ENCODE measurements around the gene FBXL12. TPM values are rescaled to one million over a fixed set of nuclear protein-coding genes. Genes with fewer than 3 reads are reported as not detected.

The FBXL12 gene
- total and polyA plus RNA-seq, 2 experiments from 2014 or later: 23.5 to 25.4 TPM

GRCh38 chr19:9838324-9838723 is 19.4 kb upstream of the FBXL12 start (continued):
- no peak for TF ChIP-seq ZNF462 (CRISPR knock-in tag; IDR thresholded peaks at IDR 0.05)

- no peak overlapping the region for H2AFZ ChIP-seq
- Mint-ChIP-seq H3K36me3 (ENCODE audit: low read depth) (peaks cover 24% of the 10 kb centered on the region), H3K27ac (peak overlapping the region; percentile 66; the same call in 1 of the 2 replicates), H3K27me3 (ENCODE audit: insufficient read depth, low read depth, poor library complexity) (peaks cover 5% of the 10 kb centered on the region), H3K4me1 (peaks cover 9% of the 10 kb centered on the region), H3K9me3 (no peaks in the 10 kb centered on the region), H3K4me3 (peak overlapping the region; percentile 87)
- H4K20me1 ChIP-seq (replicated peaks; ENCODE audit: insufficient read depth): peaks cover 16% of the 10 kb centered on the region
- H3K4me2 ChIP-seq: peak overlapping the region; percentile 99
- peak overlapping the region; percentile 88 for H3K4me3 ChIP-seq
- peaks cover 22% of the 10 kb centered on the region for H3K79me2 ChIP-seq (replicated peaks; ENCODE audit: insufficient read depth)
- H3K4me1 ChIP-seq (ENCODE audit: insufficient read depth): peaks cover 11% of the 10 kb centered on the region; the same call in 1 of the 2 replicates
- no peaks in the 10 kb centered on the region for H3K9me2 ChIP-seq (ENCODE audit: insufficient read depth)
- no peak for DNase-seq (ENCODE audit: low spot score)
- H3F3A ChIP-seq (replicated peaks; ENCODE audit: low read depth): peaks cover 8% of the 10 kb centered on the region
- no peaks in the 10 kb centered on the region for H3K27me3 ChIP-seq (ENCODE audit: insufficient read depth)
- H3K36me3 ChIP-seq (ENCODE audit: insufficient read depth): no peaks in the 10 kb centered on the region
- ATAC-seq: no peak
- H3K27ac ChIP-seq (ENCODE audit: low read depth): no peak overlapping the region
- TF ChIP-seq NANOG (IDR thresholded peaks at IDR 0.05; ENCODE audit: borderline replicate concordance) (no peak), ZNF331 (CRISPR knock-in tag; IDR thresholded peaks at IDR 0.05; ENCODE audit: low read depth) (no peak), REST (IDR thresholded peaks at IDR 0.05; ENCODE audit: unreplicated experiment) (no peak), ETS1 (IDR thresholded peaks at IDR 0.05) (no peak)
Measured at GRCh38 chr19:9836021-9836420, 17.1 kb upstream of the FBXL12 start.

Data from GM23338 (cell line).